ENCODE results near the gene SZRD1.

SZRD1 gene

GRCh38 chr1:16442941-16443340 is 75.9 kb downstream of the SZRD1 start:
- Histone ChIP-seq H3K9ac (ENCODE audit: low read length) (peak overlapping the region; percentile 35), H3K4me1 (ENCODE audit: low read length) (peaks cover 43% of the 10 kb centered on the region), H3K4me2 (ENCODE audit: low read depth, low read length) (peak overlapping the region; percentile 90), H3K9me2 (replicated peaks; ENCODE audit: insufficient read depth, low read length) (no peaks in the 10 kb centered on the region), H3K9me3 (replicated peaks; ENCODE audit: insufficient read depth, low read length) (no peaks in the 10 kb centered on the region), H3K27ac (ENCODE audit: low read length) (peak overlapping the region; percentile 89), H3K27me3 (replicated peaks; ENCODE audit: insufficient read depth, low read length) (no peaks in the 10 kb centered on the region), H4K20me1 (ENCODE audit: insufficient read depth, low read length) (no peaks in the 10 kb centered on the region), H2AFZ (ENCODE audit: low read length) (no peak overlapping the region), H3K36me3 (replicated peaks; ENCODE audit: insufficient read depth, low read length) (peaks cover 3% of the 10 kb centered on the region; the same call in 1 of the 2 replicates), H3F3A (ENCODE audit: insufficient read depth, low read length) (peaks cover 46% of the 10 kb centered on the region), H3K4me3 (ENCODE audit: low read length) (peak overlapping the region; percentile 33), H3K79me2 (ENCODE audit: low read length) (peaks cover 59% of the 10 kb centered on the region)
- TF ChIP-seq EZH2phosphoT487 (IDR thresholded peaks at IDR 0.05; ENCODE audit: low read length) (no peak), CTCF (IDR thresholded peaks at IDR 0.05; ENCODE audit: low read length) (no peak), EZH2 (optimal IDR thresholded peaks at IDR 0.05; ENCODE audit: low read depth, low read length) (no peak)
- peak; percentile 64 for DNase-seq

- Histone ChIP-seq H3K79me2 (ENCODE audit: low read length) (peaks cover 70% of the 10 kb centered on the region), H2AFZ (ENCODE audit: low read length) (no peak overlapping the region), H3K9ac (ENCODE audit: low read length) (peak overlapping the region; percentile 35; the same call in 1 of the 2 replicates), H3K36me3 (replicated peaks; ENCODE audit: insufficient read depth, low read length) (peaks cover 10% of the 10 kb centered on the region; the same call in 1 of the 2 replicates), H3K27ac (ENCODE audit: low read length) (peak overlapping the region; percentile 89; the same call in 1 of the 2 replicates), H3K9me3 (replicated peaks; ENCODE audit: insufficient read depth, low read length) (no peaks in the 10 kb centered on the region), H3K4me3 (ENCODE audit: low read length) (peak overlapping the region; percentile 33), H3K4me2 (ENCODE audit: low read depth, low read length) (peak overlapping the region; percentile 90), H4K20me1 (ENCODE audit: insufficient read depth, low read length) (no peaks in the 10 kb centered on the region), H3K9me2 (replicated peaks; ENCODE audit: insufficient read depth, low read length) (no peaks in the 10 kb centered on the region), H3K27me3 (replicated peaks; ENCODE audit: insufficient read depth, low read length) (no peaks in the 10 kb centered on the region), H3K4me1 (ENCODE audit: low read length) (peaks cover 35% of the 10 kb centered on the region), H3F3A (ENCODE audit: insufficient read depth, low read length) (peaks cover 41% of the 10 kb centered on the region)
- no peak for TF ChIP-seq EZH2 (optimal IDR thresholded peaks at IDR 0.05; ENCODE audit: low read depth, low read length)
- TF ChIP-seq CTCF (IDR thresholded peaks at IDR 0.05; ENCODE audit: low read length): no peak
- peak; percentile 80 for DNase-seq
Observed at GRCh38 chr1:16443975-16444770, 77.1 kb downstream of the SZRD1 start.

- no peak overlapping the region for H3K9ac ChIP-seq (ENCODE audit: low read length)
- H4K20me1 ChIP-seq (ENCODE audit: insufficient read depth, low read length): no peaks in the 10 kb centered on the region
- no peaks in the 10 kb centered on the region for H3K9me3 ChIP-seq (replicated peaks; ENCODE audit: insufficient read depth, low read length)
- DNase-seq: no peak
- no peak overlapping the region for H2AFZ ChIP-seq (ENCODE audit: low read length)
- H3K36me3 ChIP-seq (replicated peaks; ENCODE audit: insufficient read depth, low read length): peaks cover 10% of the 10 kb centered on the region; the same call in 1 of the 2 replicates
- no peak overlapping the region for H3K27ac ChIP-seq (ENCODE audit: low read length)
- H3K4me2 ChIP-seq (ENCODE audit: low read depth, low read length): no peak overlapping the region
- no peaks in the 10 kb centered on the region for H3K9me2 ChIP-seq (replicated peaks; ENCODE audit: insufficient read depth, low read length)
- peaks cover 34% of the 10 kb centered on the region for H3K4me1 ChIP-seq (ENCODE audit: low read length)
- TF ChIP-seq EZH2phosphoT487 (IDR thresholded peaks at IDR 0.05; ENCODE audit: low read length) (no peak), CTCF (IDR thresholded peaks at IDR 0.05; ENCODE audit: low read length) (no peak), EZH2 (optimal IDR thresholded peaks at IDR 0.05; ENCODE audit: low read depth, low read length) (no peak)
- peaks cover 41% of the 10 kb centered on the region for H3F3A ChIP-seq (ENCODE audit: insufficient read depth, low read length)
- no peaks in the 10 kb centered on the region for H3K27me3 ChIP-seq (replicated peaks; ENCODE audit: insufficient read depth, low read length)
- H3K79me2 ChIP-seq (ENCODE audit: low read length): peaks cover 79% of the 10 kb centered on the region
- no peak overlapping the region for H3K4me3 ChIP-seq (ENCODE audit: low read length)
Observed at GRCh38 chr1:16445052-16445451, 78.0 kb downstream of the SZRD1 start.

All from MM.1S (cell line).